ENCODE measurements around the gene PRAMEF33.
"Not testable (repeated sequence)": the region's sequence is repeated elsewhere in the genome, so short reads cannot be mapped to it uniquely, and the experiment has no call there.

- TF ChIP-seq CTCF, POLR2A (IDR thresholded peaks at IDR 0.05): not testable (repeated sequence)
These were observed 38.2 kb upstream of the PRAMEF33 start for GRCh38 chr1:13265124-13265523.
